ENCODE data around the gene TMEM154.

TMEM154 gene

GRCh38 chr4:152713951-152714705 lies 34.3 kb upstream of the TMEM154 start:
- Histone ChIP-seq H3K36me3 (ENCODE audit: control insufficient read depth, insufficient read depth, low read length) (no peaks in the 10 kb centered on the region), H3K4me3 (ENCODE audit: insufficient read depth, low read depth, low read length) (no peak overlapping the region), H3K9me3 (ENCODE audit: control insufficient read depth, low read length) (no peaks in the 10 kb centered on the region), H3K4me1 (ENCODE audit: control insufficient read depth, insufficient read depth, low read length) (peaks cover 9% of the 10 kb centered on the region), H3K27ac (ENCODE audit: insufficient read depth, low read depth, low read length, poor library complexity, severe bottlenecking) (no peak overlapping the region), H3K27me3 (ENCODE audit: control insufficient read depth, insufficient read depth, low read length, poor library complexity, severe bottlenecking) (no peaks in the 10 kb centered on the region)
- 86 to 91% methylated on average over 2 of the region's 2 CpGs for WGBS, 2 experiments

DNA sequence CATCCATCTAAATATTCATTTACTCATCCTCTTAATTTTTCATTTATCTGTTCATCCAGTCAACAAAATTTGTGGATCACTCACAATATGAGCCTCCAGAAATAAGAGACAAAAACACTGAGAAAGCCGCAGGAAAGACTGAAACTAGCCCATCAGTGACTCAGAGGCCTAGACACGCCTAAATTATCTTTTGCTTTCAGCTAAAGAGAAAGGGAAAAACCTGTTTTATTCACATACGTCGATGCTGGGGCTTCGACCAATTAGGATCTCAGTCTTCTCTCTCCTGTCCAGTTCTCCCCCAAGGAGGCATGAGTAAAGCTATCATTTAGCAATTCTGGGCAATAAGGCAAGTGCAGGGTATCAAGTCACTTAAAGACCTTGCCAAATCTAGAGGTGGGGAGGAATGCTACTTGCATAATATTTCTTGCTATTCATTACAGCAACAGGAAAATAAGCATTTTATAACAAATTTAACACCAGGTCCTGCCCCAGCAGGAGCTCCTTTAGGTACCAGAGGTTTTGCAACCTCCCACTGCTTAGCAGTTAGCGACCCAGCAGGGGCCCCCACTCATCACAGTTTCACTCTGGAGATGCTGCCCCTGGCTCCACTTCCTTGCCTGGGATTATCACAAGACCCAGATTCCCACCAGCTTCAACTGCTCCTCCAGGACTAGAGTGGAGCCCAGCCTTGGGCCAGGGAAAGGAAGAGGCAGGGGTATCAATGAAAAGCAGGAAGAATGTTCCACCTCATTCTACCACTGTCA lies 30.1 kb upstream of the TMEM154 start:
- no peaks in the 10 kb centered on the region for H3K36me3 ChIP-seq (ENCODE audit: control insufficient read depth, insufficient read depth, low read length)
- no peaks in the 10 kb centered on the region for H3K27me3 ChIP-seq (ENCODE audit: control insufficient read depth, insufficient read depth, low read length, poor library complexity, severe bottlenecking)
- WGBS, 2 experiments, result 72 to 78% methylated on average over 6 of the region's 6 CpGs
- H3K9me3 ChIP-seq (ENCODE audit: control insufficient read depth, low read length), result no peaks in the 10 kb centered on the region
- no peak overlapping the region for H3K27ac ChIP-seq (ENCODE audit: insufficient read depth, low read depth, low read length, poor library complexity, severe bottlenecking)
- no peak overlapping the region for H3K4me3 ChIP-seq (ENCODE audit: insufficient read depth, low read depth, low read length)
- H3K4me1 ChIP-seq (ENCODE audit: control insufficient read depth, insufficient read depth, low read length), result peaks cover 7% of the 10 kb centered on the region

DNA sequence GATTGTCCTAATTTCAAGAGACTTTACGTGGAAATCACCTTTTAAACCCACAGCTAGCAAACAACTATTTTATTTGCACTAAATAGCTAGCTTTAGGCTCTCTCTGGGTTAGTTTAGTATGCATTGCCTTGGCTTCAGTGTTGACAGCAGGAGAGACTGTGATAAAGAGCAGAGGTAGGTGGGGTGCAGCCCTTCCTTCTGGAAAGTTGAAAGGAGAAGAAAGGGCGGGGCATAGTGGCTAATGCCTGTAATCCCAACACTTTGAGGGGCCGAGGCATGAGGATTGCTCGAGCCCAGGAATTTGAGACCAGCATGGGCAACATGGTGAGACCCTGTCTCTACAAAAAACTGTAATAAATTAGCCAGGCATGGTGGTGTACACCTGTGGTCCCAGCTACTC lies 29.0 kb upstream of the TMEM154 start:
- Histone ChIP-seq H3K36me3 (ENCODE audit: control insufficient read depth, insufficient read depth, low read length) (no peaks in the 10 kb centered on the region), H3K4me3 (ENCODE audit: insufficient read depth, low read depth, low read length) (no peak overlapping the region), H3K27ac (ENCODE audit: insufficient read depth, low read depth, low read length, poor library complexity, severe bottlenecking) (no peak overlapping the region), H3K9me3 (ENCODE audit: control insufficient read depth, low read length) (no peaks in the 10 kb centered on the region), H3K27me3 (ENCODE audit: control insufficient read depth, insufficient read depth, low read length, poor library complexity, severe bottlenecking) (no peaks in the 10 kb centered on the region), H3K4me1 (ENCODE audit: control insufficient read depth, insufficient read depth, low read length) (peaks cover 7% of the 10 kb centered on the region)
- WGBS, 2 experiments, result 59 to 61% methylated on average over 3 to 4 of the region's 4 CpGs

GRCh38 chr4:152708361-152708760 lies 28.6 kb upstream of the TMEM154 start:
- Histone ChIP-seq H3K27ac (ENCODE audit: insufficient read depth, low read depth, low read length, poor library complexity, severe bottlenecking) (no peak overlapping the region), H3K4me3 (ENCODE audit: insufficient read depth, low read depth, low read length) (no peak overlapping the region), H3K4me1 (ENCODE audit: control insufficient read depth, insufficient read depth, low read length) (peaks cover 7% of the 10 kb centered on the region), H3K36me3 (ENCODE audit: control insufficient read depth, insufficient read depth, low read length) (no peaks in the 10 kb centered on the region), H3K9me3 (ENCODE audit: control insufficient read depth, low read length) (no peaks in the 10 kb centered on the region), H3K27me3 (ENCODE audit: control insufficient read depth, insufficient read depth, low read length, poor library complexity, severe bottlenecking) (no peaks in the 10 kb centered on the region)
- WGBS, 2 experiments, result 90 to 93% methylated on average over 1 of the region's 1 CpG

- 89 to 93% methylated on average over 5 of the region's 5 CpGs for WGBS, 2 experiments
- Histone ChIP-seq H3K4me3 (ENCODE audit: insufficient read depth, low read depth, low read length) (no peak overlapping the region), H3K4me1 (ENCODE audit: control insufficient read depth, insufficient read depth, low read length) (peaks cover 7% of the 10 kb centered on the region), H3K27ac (ENCODE audit: insufficient read depth, low read depth, low read length, poor library complexity, severe bottlenecking) (no peak overlapping the region), H3K9me3 (ENCODE audit: control insufficient read depth, low read length) (no peaks in the 10 kb centered on the region), H3K27me3 (ENCODE audit: control insufficient read depth, insufficient read depth, low read length, poor library complexity, severe bottlenecking) (no peaks in the 10 kb centered on the region), H3K36me3 (ENCODE audit: control insufficient read depth, insufficient read depth, low read length) (no peaks in the 10 kb centered on the region)
These were observed 27.8 kb upstream of the TMEM154 start for GRCh38 chr4:152707632-152708031.

DNA sequence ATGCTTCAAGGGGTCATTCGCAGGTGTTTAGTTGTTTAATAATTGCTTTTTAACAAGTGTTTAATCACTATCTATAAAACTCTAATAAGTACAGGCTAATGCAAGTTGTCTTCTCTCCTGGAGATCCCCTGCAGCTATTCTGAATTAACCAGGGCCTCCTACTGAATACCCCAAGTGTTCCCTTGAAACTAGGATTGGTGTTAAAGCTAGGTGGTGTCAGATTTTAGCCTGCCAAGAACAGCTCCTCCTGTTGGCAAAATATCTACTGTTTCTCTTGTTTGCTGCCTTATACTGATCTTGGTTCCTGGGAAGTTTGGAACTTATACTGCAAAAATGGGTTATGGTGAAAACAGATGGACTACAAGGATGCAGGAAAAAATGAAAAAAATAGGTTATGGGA lies 26.1 kb upstream of the TMEM154 start:
- Histone ChIP-seq H3K27me3 (ENCODE audit: control insufficient read depth, insufficient read depth, low read length, poor library complexity, severe bottlenecking) (peaks cover 3% of the 10 kb centered on the region), H3K9me3 (ENCODE audit: control insufficient read depth, low read length) (no peaks in the 10 kb centered on the region), H3K36me3 (ENCODE audit: control insufficient read depth, insufficient read depth, low read length) (no peaks in the 10 kb centered on the region), H3K27ac (ENCODE audit: insufficient read depth, low read depth, low read length, poor library complexity, severe bottlenecking) (no peak overlapping the region), H3K4me3 (ENCODE audit: insufficient read depth, low read depth, low read length) (no peak overlapping the region), H3K4me1 (ENCODE audit: control insufficient read depth, insufficient read depth, low read length) (peaks cover 7% of the 10 kb centered on the region)
- 83% methylated on average over 1 of the region's 1 CpG; no CpG with 5 or more reads in 1 of the 2 experiments for WGBS, 2 experiments

GRCh38 chr4:152704788-152705187 lies 25.0 kb upstream of the TMEM154 start:
- Histone ChIP-seq H3K27ac (ENCODE audit: insufficient read depth, low read depth, low read length, poor library complexity, severe bottlenecking) (no peak overlapping the region), H3K4me3 (ENCODE audit: insufficient read depth, low read depth, low read length) (no peak overlapping the region), H3K36me3 (ENCODE audit: control insufficient read depth, insufficient read depth, low read length) (no peaks in the 10 kb centered on the region), H3K9me3 (ENCODE audit: control insufficient read depth, low read length) (no peaks in the 10 kb centered on the region), H3K4me1 (ENCODE audit: control insufficient read depth, insufficient read depth, low read length) (peaks cover 9% of the 10 kb centered on the region), H3K27me3 (ENCODE audit: control insufficient read depth, insufficient read depth, low read length, poor library complexity, severe bottlenecking) (peaks cover 3% of the 10 kb centered on the region)
- 57% methylated on average over 1 of the region's 1 CpG for WGBS, 2 experiments

- Histone ChIP-seq H3K4me1 (ENCODE audit: control insufficient read depth, insufficient read depth, low read length) (peaks cover 6% of the 10 kb centered on the region), H3K4me3 (ENCODE audit: insufficient read depth, low read depth, low read length) (no peak overlapping the region), H3K36me3 (ENCODE audit: control insufficient read depth, insufficient read depth, low read length) (no peaks in the 10 kb centered on the region), H3K27me3 (ENCODE audit: control insufficient read depth, insufficient read depth, low read length, poor library complexity, severe bottlenecking) (peaks cover 3% of the 10 kb centered on the region), H3K27ac (ENCODE audit: insufficient read depth, low read depth, low read length, poor library complexity, severe bottlenecking) (no peak overlapping the region), H3K9me3 (ENCODE audit: control insufficient read depth, low read length) (no peaks in the 10 kb centered on the region)
- WGBS, 2 experiments, result 22 to 23% methylated on average over 1 of the region's 1 CpG
These were observed 20.4 kb upstream of the TMEM154 start for GRCh38 chr4:152700151-152700550.

DNA sequence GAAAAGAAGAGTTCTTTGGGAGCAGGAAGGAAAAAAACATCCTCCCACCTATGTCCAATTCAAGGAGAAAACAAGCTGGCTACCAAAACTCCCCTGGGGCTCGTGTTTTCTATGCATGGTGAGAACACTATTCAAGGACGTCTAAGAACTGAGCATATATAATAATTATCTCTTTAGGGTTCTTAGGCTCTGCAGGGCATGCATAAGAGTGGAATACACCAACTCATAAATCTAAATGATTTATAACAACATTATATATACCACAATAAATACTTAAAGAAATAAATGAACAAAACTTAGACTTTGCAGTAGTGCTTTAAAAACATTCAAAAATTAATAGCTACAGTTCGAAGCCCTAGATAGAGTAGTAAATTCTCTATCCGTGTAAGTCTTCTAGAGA lies 19.5 kb upstream of the TMEM154 start:
- Histone ChIP-seq H3K4me3 (ENCODE audit: insufficient read depth, low read depth, low read length) (no peak overlapping the region), H3K9me3 (ENCODE audit: control insufficient read depth, low read length) (no peaks in the 10 kb centered on the region), H3K36me3 (ENCODE audit: control insufficient read depth, insufficient read depth, low read length) (no peaks in the 10 kb centered on the region), H3K4me1 (ENCODE audit: control insufficient read depth, insufficient read depth, low read length) (peaks cover 6% of the 10 kb centered on the region), H3K27me3 (ENCODE audit: control insufficient read depth, insufficient read depth, low read length, poor library complexity, severe bottlenecking) (peaks cover 3% of the 10 kb centered on the region), H3K27ac (ENCODE audit: insufficient read depth, low read depth, low read length, poor library complexity, severe bottlenecking) (no peak overlapping the region)
- 75 to 83% methylated on average over 2 to 4 of the region's 4 CpGs for WGBS, 2 experiments

GRCh38 chr4:152698089-152698499 lies 18.3 kb upstream of the TMEM154 start:
- Histone ChIP-seq H3K36me3 (ENCODE audit: control insufficient read depth, insufficient read depth, low read length) (no peaks in the 10 kb centered on the region), H3K27ac (ENCODE audit: insufficient read depth, low read depth, low read length, poor library complexity, severe bottlenecking) (no peak overlapping the region), H3K4me1 (ENCODE audit: control insufficient read depth, insufficient read depth, low read length) (peaks cover 6% of the 10 kb centered on the region), H3K9me3 (ENCODE audit: control insufficient read depth, low read length) (no peaks in the 10 kb centered on the region), H3K27me3 (ENCODE audit: control insufficient read depth, insufficient read depth, low read length, poor library complexity, severe bottlenecking) (peaks cover 3% of the 10 kb centered on the region), H3K4me3 (ENCODE audit: insufficient read depth, low read depth, low read length) (no peak overlapping the region)
- WGBS, 2 experiments, result 0% methylated on average over 1 of the region's 1 CpG
